Lower leg skin (tissue), 3 donors: ENCODE measurements around the gene MYLK4.

Experiments used
- POLR2A ChIP-seq, 2 donors: fragments of 450-650 bp; IDR thresholded peaks; one replicate each; pipeline ENCODE4 v1.6.1; 2016 to 2017; ENCODE audit warnings: antibody characterized with exemption in 2 of 2, mild to moderate bottlenecking in 1 of 2, moderate library complexity in 1 of 2
- TF ChIP-seq, protein P1 (sequence below), 3 donors: fragments of 450-650 bp; IDR thresholded peaks; one replicate each; pipeline ENCODE4 v1.5.1; 2016; ENCODE audit warnings: antibody characterized with exemption in 3 of 3, mild to moderate bottlenecking in 3 of 3, moderate library complexity in 2 of 3

DNA sequence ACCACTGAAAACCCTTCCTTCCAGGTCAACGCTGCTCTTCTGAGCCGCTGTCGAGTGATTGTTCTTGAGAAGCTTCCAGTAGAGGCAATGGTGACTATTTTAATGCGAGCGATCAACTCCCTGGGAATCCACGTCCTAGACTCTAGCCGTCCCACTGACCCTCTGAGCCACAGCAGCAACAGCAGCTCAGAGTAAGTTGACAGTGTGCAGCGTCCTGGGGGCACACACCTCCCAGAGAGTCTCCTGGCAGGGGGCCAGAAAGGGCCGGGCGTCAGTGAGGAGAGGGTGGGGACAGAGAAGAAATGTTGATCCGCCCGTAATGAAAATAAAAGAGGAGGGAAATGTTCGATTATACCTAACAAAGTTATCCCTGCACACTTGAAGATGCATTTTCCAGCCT lies 19.4 kb upstream of the MYLK4 start:
- TF ChIP-seq, protein P1, sequence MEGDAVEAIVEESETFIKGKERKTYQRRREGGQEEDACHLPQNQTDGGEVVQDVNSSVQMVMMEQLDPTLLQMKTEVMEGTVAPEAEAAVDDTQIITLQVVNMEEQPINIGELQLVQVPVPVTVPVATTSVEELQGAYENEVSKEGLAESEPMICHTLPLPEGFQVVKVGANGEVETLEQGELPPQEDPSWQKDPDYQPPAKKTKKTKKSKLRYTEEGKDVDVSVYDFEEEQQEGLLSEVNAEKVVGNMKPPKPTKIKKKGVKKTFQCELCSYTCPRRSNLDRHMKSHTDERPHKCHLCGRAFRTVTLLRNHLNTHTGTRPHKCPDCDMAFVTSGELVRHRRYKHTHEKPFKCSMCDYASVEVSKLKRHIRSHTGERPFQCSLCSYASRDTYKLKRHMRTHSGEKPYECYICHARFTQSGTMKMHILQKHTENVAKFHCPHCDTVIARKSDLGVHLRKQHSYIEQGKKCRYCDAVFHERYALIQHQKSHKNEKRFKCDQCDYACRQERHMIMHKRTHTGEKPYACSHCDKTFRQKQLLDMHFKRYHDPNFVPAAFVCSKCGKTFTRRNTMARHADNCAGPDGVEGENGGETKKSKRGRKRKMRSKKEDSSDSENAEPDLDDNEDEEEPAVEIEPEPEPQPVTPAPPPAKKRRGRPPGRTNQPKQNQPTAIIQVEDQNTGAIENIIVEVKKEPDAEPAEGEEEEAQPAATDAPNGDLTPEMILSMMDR (IDR thresholded peaks at IDR 0.05), result no peak
- TF ChIP-seq POLR2A (IDR thresholded peaks at IDR 0.05), result no peak
